ENCODE data around the gene WSB2.
A peak's percentile ranks its signal among the peaks of the same experiment; 100 is the strongest.
"Not testable (repeated sequence)": the region's sequence is repeated elsewhere in the genome, so short reads cannot be mapped to it uniquely, and the experiment has no call there.

WSB2 gene

DNA sequence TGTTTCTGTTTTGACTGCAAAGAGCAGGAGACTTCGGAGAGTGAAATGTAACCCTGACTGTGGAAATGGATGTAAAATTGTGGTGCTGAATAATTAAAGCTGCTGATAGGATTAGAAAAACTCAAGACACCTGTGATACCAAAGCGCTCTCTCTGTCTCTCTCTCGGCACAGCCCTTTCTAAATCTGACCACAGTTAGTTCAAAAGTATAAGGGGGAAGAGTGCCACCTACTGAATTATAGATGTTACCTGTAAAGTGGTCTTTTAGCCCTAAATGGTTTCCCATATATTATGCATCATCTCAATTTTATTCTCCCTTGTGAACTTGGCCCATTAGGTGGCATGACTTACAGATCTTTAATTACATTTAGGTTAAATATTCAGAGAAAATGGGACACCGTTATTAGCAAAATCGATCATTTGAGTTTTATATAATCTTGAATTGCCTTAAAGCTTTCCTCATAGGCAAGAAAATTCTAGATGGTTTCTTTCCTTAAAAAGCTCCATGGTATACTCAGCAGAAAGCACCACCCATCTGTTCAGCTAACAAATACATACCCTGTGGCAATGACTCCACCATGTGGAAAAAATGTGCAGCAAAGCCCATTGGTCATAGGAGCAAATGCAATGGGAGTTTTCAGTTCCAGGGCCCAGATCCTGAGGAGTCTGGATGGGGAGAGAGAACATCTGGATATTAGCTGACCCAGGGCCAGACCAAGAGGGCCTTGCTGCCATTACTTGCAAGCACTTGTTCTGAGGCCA is 26.4 kb downstream of the WSB2 start:
- DNase-seq = no peak

GRCh38 chr12:118033902-118034301 is 27.1 kb downstream of the WSB2 start:
- no peak for DNase-seq

- DNase-seq = no peak
Measured at GRCh38 chr12:118033323-118033722, 27.7 kb downstream of the WSB2 start.

- no peak for DNase-seq
Measured at GRCh38 chr12:118032188-118032587, 28.8 kb downstream of the WSB2 start.

DNA sequence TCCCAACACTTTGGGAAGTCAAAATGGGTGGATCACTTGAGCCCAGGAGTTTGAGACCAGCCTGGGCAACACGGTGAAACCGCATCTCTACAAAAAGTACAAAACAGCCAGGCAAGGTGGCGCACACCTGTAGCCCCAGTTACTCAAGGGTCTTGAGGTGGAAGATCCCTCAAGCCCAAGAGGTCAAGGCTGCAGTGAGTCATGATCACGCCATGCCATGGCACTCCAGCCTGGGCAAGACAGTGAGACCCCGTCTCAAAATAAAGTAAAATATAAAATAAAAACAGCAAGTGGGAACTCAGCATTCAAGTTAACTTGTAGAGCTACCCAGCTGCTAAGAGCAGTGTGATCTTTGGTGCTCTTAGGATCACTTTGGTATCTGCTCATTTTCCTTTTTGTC is 31.8 kb downstream of the WSB2 start:
- DNase-seq = no peak

GRCh38 chr12:118025168-118025567 is 35.8 kb downstream of the WSB2 start:
- DNase-seq = no peak

- no peak for DNase-seq
Measured at GRCh38 chr12:118023301-118023860, 37.6 kb downstream of the WSB2 start.

DNA sequence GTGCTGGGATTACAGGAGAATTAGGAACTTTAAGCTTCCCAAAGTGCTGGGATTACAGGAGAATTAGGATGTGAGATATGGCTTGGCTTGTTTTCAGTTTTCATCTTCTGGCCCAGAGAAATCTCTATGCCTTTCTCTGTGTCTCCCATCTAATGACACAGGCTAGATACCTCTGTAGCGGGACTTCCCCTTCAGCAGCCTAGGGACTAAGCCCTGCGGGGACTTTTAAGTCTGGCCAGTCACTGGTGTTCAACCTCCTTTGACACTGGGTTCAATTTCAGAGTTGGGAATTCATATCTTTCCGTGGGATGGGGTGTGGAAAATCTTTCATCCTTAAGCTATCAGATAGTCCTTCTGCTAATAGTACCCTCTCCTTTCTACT is 38.3 kb downstream of the WSB2 start:
- no peak for DNase-seq

- not testable (repeated sequence) for DNase-seq
Measured at GRCh38 chr12:118022097-118022727, 38.8 kb downstream of the WSB2 start.

DNA sequence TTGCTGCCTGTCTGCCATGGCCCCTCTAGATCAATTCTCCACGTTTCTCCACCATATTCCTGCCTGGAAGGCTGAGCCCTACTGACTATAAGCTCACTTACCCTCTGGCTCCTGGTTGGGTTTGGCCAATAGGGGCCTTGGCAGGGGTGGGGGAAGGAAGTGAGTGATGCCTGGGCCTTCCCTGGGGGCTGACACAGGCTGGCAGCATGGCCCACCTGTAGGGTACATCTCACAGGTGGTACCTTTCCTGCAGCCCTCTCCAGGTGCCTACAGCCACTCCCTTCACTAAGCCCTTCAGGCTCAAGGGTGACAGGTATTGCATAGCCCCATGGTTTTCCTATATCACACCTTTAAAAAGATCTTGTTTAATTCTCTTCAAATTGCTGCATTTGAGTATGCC is 40.9 kb downstream of the WSB2 start:
- no peak for DNase-seq

DNA sequence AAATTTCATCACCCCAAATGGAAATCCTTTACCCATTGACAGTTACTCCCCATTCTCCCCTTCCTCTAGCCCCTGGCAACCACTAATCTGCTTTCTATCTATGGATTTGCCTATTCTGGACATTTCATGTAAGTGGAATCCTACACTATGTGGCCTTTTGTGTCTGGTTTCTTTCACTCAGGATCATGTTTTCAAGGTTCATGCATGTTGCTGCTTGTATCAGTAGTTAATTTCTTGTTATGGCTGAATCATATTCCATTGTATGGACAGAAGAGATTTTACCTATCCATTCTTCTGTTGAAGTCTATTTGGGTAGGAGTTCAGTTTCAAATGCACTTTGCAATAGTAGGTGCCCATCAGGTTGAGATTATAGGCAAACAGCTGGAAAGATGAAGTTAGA is 43.1 kb downstream of the WSB2 start:
- DNase-seq = no peak

- peak; percentile 97 for DNase-seq
Measured at GRCh38 chr12:118016424-118017264, 44.3 kb downstream of the WSB2 start, which contains the start of gene RFC5. Gene RFC5 (plus strand): TSS chr12:118016703. CDS start chr12:118016828, 125 bp downstream.

GRCh38 chr12:118015944-118016343 is 45.0 kb downstream of the WSB2 start:
- no peak for DNase-seq

- DNase-seq = no peak
Measured at GRCh38 chr12:118015306-118015705, 45.7 kb downstream of the WSB2 start.

- DNase-seq = no peak
Measured at GRCh38 chr12:118013283-118013682, 47.7 kb downstream of the WSB2 start.

DNA sequence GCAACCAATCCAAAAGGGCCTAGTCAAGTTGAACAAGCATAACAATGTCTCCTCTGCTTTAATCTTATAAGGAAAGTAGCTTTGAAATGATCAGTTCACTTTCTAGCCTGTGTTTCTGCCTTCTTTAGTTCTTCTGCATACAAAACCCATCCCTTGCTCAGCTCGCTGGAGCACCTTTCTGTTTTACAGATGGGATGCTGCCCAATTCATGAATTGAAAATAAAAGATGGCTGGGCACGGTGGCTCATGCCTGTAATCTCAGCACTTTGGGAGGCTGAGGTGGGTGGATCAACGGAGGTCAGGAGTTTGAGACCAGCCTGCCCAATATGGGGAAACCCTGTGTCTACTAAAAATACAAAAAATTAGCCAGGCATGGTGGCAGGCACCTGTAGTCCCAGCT is 49.0 kb downstream of the WSB2 start:
- DNase-seq = no peak

DNA sequence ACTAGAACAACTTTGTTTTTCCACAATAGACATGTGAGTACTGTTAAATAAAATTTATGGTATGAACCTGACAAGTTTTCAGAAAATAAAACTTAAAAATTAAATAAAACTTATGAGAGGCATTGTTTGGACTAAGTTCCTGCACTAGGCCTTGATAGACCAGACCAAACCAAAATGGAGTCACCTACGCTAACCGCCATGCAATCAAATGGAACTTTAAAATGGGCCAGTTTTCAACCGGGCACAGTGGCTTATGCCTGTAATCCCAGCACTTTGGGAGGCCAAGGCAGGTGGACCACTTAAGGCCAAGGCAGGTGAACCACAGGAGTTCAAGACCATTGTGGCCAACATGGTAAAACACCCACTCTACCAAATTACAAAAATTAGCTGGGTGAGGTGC is 49.6 kb downstream of the WSB2 start:
- no peak for DNase-seq

DNA sequence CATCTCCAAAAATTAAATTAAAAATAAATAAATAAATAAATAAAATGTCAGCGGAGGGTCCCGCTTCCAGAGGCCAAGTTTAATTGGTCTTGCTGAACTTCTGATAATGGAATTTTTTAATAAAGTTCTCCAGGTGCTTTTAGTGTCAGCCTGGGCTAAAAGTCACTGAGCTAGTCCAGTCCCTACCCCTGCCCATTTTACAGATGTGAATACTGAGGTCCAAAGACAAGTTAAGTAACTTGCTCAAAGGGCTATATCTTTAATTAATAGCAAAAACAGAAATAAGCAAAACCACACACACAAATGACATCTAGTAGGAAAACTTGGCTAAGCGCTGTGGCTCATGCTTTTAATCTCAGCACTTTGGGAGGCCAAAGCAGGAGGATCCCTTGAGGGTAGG is 50.1 kb downstream of the WSB2 start:
- no peak for DNase-seq

- DNase-seq = not testable (repeated sequence)
Measured at GRCh38 chr12:117999806-118000205, 61.2 kb downstream of the WSB2 start.

DNA sequence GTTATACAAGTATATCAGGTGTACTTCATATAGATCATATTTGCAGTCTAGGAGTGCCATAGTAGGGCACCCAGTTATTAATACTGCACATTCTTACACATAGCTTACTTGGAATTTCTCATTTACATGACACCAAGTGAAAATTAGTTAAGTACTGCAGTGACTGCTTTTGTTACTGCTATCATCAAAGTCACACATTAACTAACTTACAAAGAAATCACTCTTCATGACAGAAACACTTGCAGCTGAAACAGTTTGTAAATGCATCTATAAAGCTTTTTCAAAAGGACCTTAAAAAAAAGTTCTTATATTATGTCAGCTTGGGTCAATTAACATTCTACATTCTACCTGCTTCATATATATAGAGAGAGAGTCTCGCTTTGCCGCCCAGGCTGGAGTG is 62.3 kb downstream of the WSB2 start:
- DNase-seq = no peak

DNA sequence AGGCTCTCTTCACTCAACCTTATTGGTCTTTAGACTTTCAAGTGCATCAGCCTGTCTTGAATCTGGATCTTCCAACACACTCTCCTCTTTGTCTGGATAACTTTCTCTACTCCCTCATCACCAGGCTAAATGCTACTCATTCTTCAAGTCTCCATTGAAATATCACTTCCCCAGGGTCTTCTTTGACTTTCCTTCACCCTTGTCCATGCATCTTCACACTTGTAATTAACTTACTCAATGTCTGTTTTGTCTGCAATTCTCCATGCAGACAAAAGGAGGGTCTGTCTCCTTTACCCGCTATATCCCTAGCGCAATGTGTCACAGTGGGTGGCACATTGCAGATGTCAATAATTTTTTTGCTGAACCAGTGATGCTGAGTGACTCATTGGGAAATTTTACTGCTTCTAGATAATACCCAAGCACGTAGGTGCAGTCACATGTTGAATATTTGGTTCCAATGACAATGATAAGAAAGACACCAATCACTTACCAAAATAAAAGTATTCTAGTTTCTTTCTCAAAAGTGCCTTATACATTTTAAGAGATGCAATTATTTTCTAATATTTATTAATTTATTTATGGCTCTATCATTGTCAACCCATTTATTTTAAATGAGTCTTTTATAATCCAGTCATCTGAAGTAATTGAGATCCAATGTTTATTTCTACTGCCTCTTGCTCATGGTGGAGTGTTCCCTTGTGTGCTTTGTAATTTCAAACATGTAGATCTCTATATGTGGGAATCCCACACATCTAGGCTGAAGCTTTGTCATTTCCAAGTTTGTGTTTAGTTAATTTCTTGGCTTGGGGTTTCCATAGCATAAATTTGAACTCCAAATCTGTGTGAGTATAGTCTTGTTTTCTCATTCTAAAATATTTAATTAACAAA is 66.2 kb downstream of the WSB2 start:
- no peak for DNase-seq

DNA sequence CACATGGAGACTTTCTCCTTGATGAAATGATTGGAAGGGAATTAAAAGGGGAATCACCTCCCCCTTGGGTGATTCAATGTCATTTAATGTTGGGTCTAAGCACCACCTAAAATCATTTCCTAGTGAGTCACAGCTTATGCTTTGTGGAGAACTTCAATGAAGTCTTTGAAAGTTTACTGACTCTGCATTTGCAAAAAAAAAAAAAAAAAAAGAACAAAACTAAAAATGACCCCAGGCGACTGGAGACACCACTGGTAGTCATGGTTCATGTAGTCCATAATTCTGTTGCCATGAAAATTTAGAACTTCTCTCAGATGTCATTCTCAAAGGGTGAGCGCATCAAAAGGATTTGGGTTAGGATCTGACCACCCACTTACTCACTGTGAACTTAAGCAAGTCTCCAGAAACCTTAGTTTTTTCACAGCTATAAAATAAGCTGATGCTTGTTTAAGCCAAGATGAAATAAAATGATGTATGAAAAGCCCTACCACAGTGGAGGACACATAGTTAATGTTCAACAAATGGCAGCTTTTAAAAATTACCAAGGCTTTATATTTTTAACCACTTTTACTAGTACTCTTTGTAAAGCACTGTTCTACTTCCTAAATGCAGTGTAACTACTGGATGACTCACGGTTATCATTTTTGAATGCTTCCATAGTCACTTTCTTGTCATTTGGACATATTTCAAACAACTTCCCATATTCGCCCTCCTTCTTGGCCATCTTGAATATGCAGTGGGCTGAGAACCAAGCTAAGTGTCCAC is 74.1 kb downstream of the WSB2 start:
- DNase-seq = no peak
